ENCODE measurements around the gene FAM47E. TPM values are rescaled to one million over a fixed set of nuclear protein-coding genes. Genes with fewer than 3 reads are reported as not detected.
A peak's percentile ranks its signal among the peaks of the same experiment; 100 is the strongest.

The FAM47E gene
- total and polyA plus RNA-seq, 2 of the 8 experiments (the other 6 are each of a cell fraction or from before 2014, with no cell fraction given): 1.3 to 1.4 TPM

- H2BK20ac ChIP-seq (ENCODE audit: low read length): 0 out of 2 replicates have a peak overlapping the region, but pooled peaks have one; percentile 43
- peak overlapping the region; percentile 53 for H4K5ac ChIP-seq (ENCODE audit: insufficient read length, low read depth, low read length)
- H3K56ac ChIP-seq (replicated peaks; ENCODE audit: insufficient read length, low read depth, low read length): no peak overlapping the region
- H2BK120ac ChIP-seq (replicated peaks; ENCODE audit: low read depth, low read length): peak overlapping the region; percentile 64
- peaks cover 0 to 12% of the 10 kb centered on the region in 2 experiments; a peak in 1 of 4 replicates for H3K79me2 ChIP-seq (ENCODE audit: control insufficient read depth in 1 of 2, insufficient read depth in 2 of 2, low read length in 2 of 2)
- FAIRE-seq (peak; percentile 57), DNase-seq (ENCODE audit: low read depth in 1 of 2, low spot score in 2 of 2) (peak in 1 of 2 experiments; percentile 66)
- H2BK5ac ChIP-seq (ENCODE audit: low read depth, low read length): peak overlapping the region; percentile 73; the same call in 1 of the 2 replicates
- CTCF ChIA-PET (ENCODE audit: partially characterized antibody): interaction anchor here (1.3 to 1.9 kb wide), 3 partner anchors 12 to 144 kb away, joined by 5 to 7 read pairs (median 6); no protein-coding TSS in a partner anchor
- H3K4me1 ChIP-seq (replicated peaks in 1 of 4; ENCODE audit: control insufficient read depth in 3 of 4, insufficient read depth in 4 of 4, low read length in 3 of 4): peaks cover 3 to 9% (median 5%) of the 10 kb centered on the region in 4 experiments; a peak in 6 of 7 replicates
- H3K9me3 ChIP-seq (ENCODE audit: insufficient read depth in 2 of 2, low read depth in 1 of 2, low read length in 1 of 2): peaks cover 6 to 8% of the 10 kb centered on the region in 2 experiments; a peak in 2 of 4 replicates
- no peak overlapping the region for H3K14ac ChIP-seq (ENCODE audit: insufficient read length)
- H3K18ac ChIP-seq (ENCODE audit: extremely low read depth, low read length): peak overlapping the region; percentile 94
- no peak overlapping the region for H2BK15ac ChIP-seq (ENCODE audit: low read length)
- peaks cover 0 to 18% (median 0%) of the 10 kb centered on the region in 4 experiments; a peak in 3 of 8 replicates for H3K36me3 ChIP-seq (ENCODE audit: control insufficient read depth in 2 of 4, insufficient read depth in 4 of 4, low read length in 3 of 4)
- no peak overlapping the region for H3K4ac ChIP-seq (replicated peaks; ENCODE audit: insufficient read length, low read depth, low read length)
- no peaks in the 10 kb centered on the region for H4K20me1 ChIP-seq (replicated peaks in 1 of 2; ENCODE audit: control insufficient read depth in 1 of 2, insufficient read depth in 2 of 2, low read length in 2 of 2)
- peak overlapping the region; percentile 33 to 60 (median 44) for H3K4me3 ChIP-seq (ENCODE audit: extremely low read depth in 1 of 4, insufficient read depth in 2 of 4, low read depth in 3 of 4, low read length in 4 of 4)
- H2AK5ac ChIP-seq (ENCODE audit: low read depth, low read length): no peak overlapping the region
- H2AFZ ChIP-seq (ENCODE audit: low read length): no peak overlapping the region
- no peaks in the 10 kb centered on the region for H3K27me3 ChIP-seq (replicated peaks in 1 of 4; ENCODE audit: control insufficient read depth in 3 of 4, extremely low read depth in 1 of 4, insufficient read depth in 3 of 4, low read length in 3 of 4)
- peak overlapping the region; percentile 59; the same call in 1 of the 2 replicates for H3K27ac ChIP-seq (ENCODE audit: low read depth, low read length)
- WGBS, 2 experiments (ENCODE audit: extremely low coverage in 1 of 2, insufficient coverage in 1 of 2, insufficient read length in 1 of 2, insufficient replicate concordance in 2 of 2, low coverage in 1 of 2, low lambda C conversion rate in 2 of 2, missing lambda C conversion rate in 1 of 2): 49% methylated on average over 14 of the region's 14 CpGs; no CpG with 5 or more reads in 1 of the 2 experiments
- H3K9ac ChIP-seq (replicated peaks in 1 of 4; ENCODE audit: extremely low read depth in 1 of 4, low read depth in 3 of 4, low read length in 3 of 4): peak overlapping the region in 1 of 4 experiments; percentile 74; a peak in 1 of 7 replicates
- H4K91ac ChIP-seq (replicated peaks; ENCODE audit: insufficient read length, low read length): peak overlapping the region; percentile 69
- H3K79me1 ChIP-seq (ENCODE audit: low read depth, low read length): no peaks in the 10 kb centered on the region
- H3K23me2 ChIP-seq (ENCODE audit: low read depth, low read length): no peaks in the 10 kb centered on the region
- H3K23ac ChIP-seq (ENCODE audit: insufficient read length): no peak overlapping the region
- peak overlapping the region; percentile 60 to 80 for H3K4me2 ChIP-seq (ENCODE audit: insufficient read depth in 1 of 2, low read depth in 2 of 2, low read length in 2 of 2)
- peak overlapping the region; percentile 89; the same call in 1 of the 2 replicates for H4K8ac ChIP-seq (ENCODE audit: extremely low read depth, insufficient read depth, low read length)
- POLR2A ChIA-PET (ENCODE audit: partially characterized antibody): interaction anchor here (1.2 to 1.9 kb wide), 2 partner anchors 18 to 73 kb away, joined by 4 read pairs; partner anchors contain the start of genes FAM47E and STBD1
- H2BK12ac ChIP-seq (ENCODE audit: low read depth, low read length): peak overlapping the region; percentile 88; the same call in 1 of the 2 replicates
- TF ChIP-seq ATF2 (IDR thresholded peaks at IDR 0.05; ENCODE audit: low read length) (no peak), POLR2A (IDR thresholded peaks at IDR 0.05; ENCODE audit: control extremely low read depth in 1 of 2, low read depth in 2 of 2, low read length in 2 of 2) (peak in 1 of 2 experiments; percentile 48; a peak in 1 of 3 replicates), SAP30 (IDR thresholded peaks at IDR 0.05; ENCODE audit: insufficient read depth, insufficient replicate concordance, low read length) (no peak), JUND (IDR thresholded peaks at IDR 0.05; ENCODE audit: low read length) (no peak), RXRA (IDR thresholded peaks at IDR 0.05; ENCODE audit: insufficient read depth, low read depth, low read length) (no peak), KDM4A (IDR thresholded peaks at IDR 0.05; ENCODE audit: low read depth, low read length, severe bottlenecking) (no peak)
Measured at GRCh38 chr4:76233967-76234678, 17.4 kb upstream of the FAM47E start.

All from H1 (cell line).